SK-N-SH (cell line): ENCODE results near the gene PCSK5. TPM values are rescaled to one million over a fixed set of nuclear protein-coding genes. Genes with fewer than 3 reads are reported as not detected.

Experiments used
- CTCF ChIA-PET: fragments of 300-600, 350-600 bp; formaldehyde crosslinking; extraction: SDS; loops from one replicate; lab custom pipeline; 2021; lab: Yijun Ruan, JAX
- POLR2A ChIA-PET: fragments of 350-600 bp; sonication (Branson Sonifier 250); formaldehyde crosslinking; extraction: SDS; loops from one replicate; lab custom pipeline; 2020; ENCODE audit warnings: antibody characterized with exemption, inconsistent platforms; lab: Yijun Ruan, JAX
- DNase-seq: peaks from one replicate; pipeline ENCODE4 v3.0.0; 2012
- H2AFZ ChIP-seq: fragments of 200-600 bp; sonication (generic); 2 replicates; pipeline ENCODE4 v1.8.1; 2016; ENCODE audit warnings: antibody characterized with exemption, mild to moderate bottlenecking, low read depth
- H3F3A ChIP-seq: fragments of 200-600 bp; sonication (generic); replicated peaks from 2 replicates; pipeline ENCODE3; 2016; ENCODE audit warnings: antibody characterized with exemption, mild to moderate bottlenecking; ENCODE audit not compliant: insufficient read depth
- H3K27ac ChIP-seq, 2 experiments: fragments of 200-500 bp in 1 of 2; fragments of 200-600 bp in 1 of 2; sonication (Bioruptor generic) in 1 of 2; sonication (generic), shearing (Covaris generic) in 1 of 2; 2 replicates each; pipeline versions ENCODE4 v1.5.1 to v1.6.1; 2014 to 2016; ENCODE audit warnings: low read depth in 2 of 2, inconsistent platforms in 1 of 2, low read length in 1 of 2, mild to moderate bottlenecking in 1 of 2, mixed read lengths in 1 of 2
- H3K27me3 ChIP-seq: fragments of 200-600 bp; sonication (generic), shearing (Covaris generic); 2 replicates; pipeline ENCODE4 v1.6.1; 2016; ENCODE audit warnings: mixed run types; ENCODE audit not compliant: insufficient read depth
- H3K36me3 ChIP-seq, 2 experiments: fragments of 200-500 bp in 1 of 2; fragments of 200-600 bp in 1 of 2; sonication (Bioruptor generic) in 1 of 2; sonication (generic) in 1 of 2; replicated peaks in 1 of 2; 2 replicates each; pipeline versions ENCODE3 to v1.5.1; 2014 to 2016; ENCODE audit warnings: low read length in 1 of 2, mild to moderate bottlenecking in 1 of 2; ENCODE audit not compliant: insufficient read depth in 2 of 2, control insufficient read depth in 1 of 2
- H3K4me1 ChIP-seq, 2 experiments: fragments of 200-500 bp in 1 of 2; fragments of 200-600 bp in 1 of 2; sonication (Bioruptor generic) in 1 of 2; sonication (generic), shearing (Covaris generic) in 1 of 2; 2 replicates each; pipeline versions ENCODE4 v1.5.1 to v1.6.1; 2014 to 2016; ENCODE audit warnings: low read depth in 1 of 2, low read length in 1 of 2, mixed run types in 1 of 2; ENCODE audit not compliant: insufficient read depth in 2 of 2, control insufficient read depth in 1 of 2
- H3K4me2 ChIP-seq: fragments of 200-600 bp; sonication (generic), shearing (Covaris generic); 2 replicates; pipeline ENCODE4 v1.6.1; 2017; ENCODE audit warnings: mixed run types
- H3K4me3 ChIP-seq, 2 experiments: fragments of 200-500 bp in 1 of 2; fragments of 200-600 bp in 1 of 2; sonication (Bioruptor generic) in 1 of 2; sonication (generic), shearing (Covaris generic) in 1 of 2; 2 replicates each; pipeline versions ENCODE4 v1.5.1 to v1.8.1; 2014 to 2016; ENCODE audit warnings: low read depth in 2 of 2, inconsistent platforms in 1 of 2, low read length in 1 of 2, mild to moderate bottlenecking in 1 of 2, mixed read lengths in 1 of 2, moderate library complexity in 1 of 2
- H3K79me2 ChIP-seq: fragments of 200-600 bp; sonication (generic); 2 replicates; pipeline ENCODE4 v1.8.1; 2017; ENCODE audit warnings: mild to moderate bottlenecking; ENCODE audit not compliant: insufficient read depth
- H3K9ac ChIP-seq: fragments of 200-600 bp; sonication (generic); 2 replicates; pipeline ENCODE4 v1.6.1; 2017; ENCODE audit warnings: mixed run types
- H3K9me2 ChIP-seq: fragments of 200-600 bp; sonication (generic); 2 replicates; pipeline ENCODE4 v1.6.1; 2017; ENCODE audit warnings: mixed run types
- H3K9me3 ChIP-seq: fragments of 200-600 bp; sonication (generic); 2 replicates; pipeline ENCODE4 v1.6.1; 2017; ENCODE audit warnings: mixed run types, mild to moderate bottlenecking, moderate library complexity
- H4K20me1 ChIP-seq: fragments of 200-600 bp; sonication (generic); 2 replicates; pipeline ENCODE4 v1.6.1; 2017; ENCODE audit warnings: mild to moderate bottlenecking, mixed run types; ENCODE audit not compliant: insufficient read depth
- CHD2 ChIP-seq: fragments of 150-350 bp; IDR thresholded peaks from 2 replicates; pipeline ENCODE4 v1.6.1; 2018; ENCODE audit warnings: low read length; ENCODE audit not compliant: partially characterized antibody
- ELF1 ChIP-seq: IDR thresholded peaks from 2 replicates; pipeline ENCODE4 v1.4.0; 2012
- EP300 ChIP-seq, 2 experiments: IDR thresholded peaks; 2 replicates each; pipeline versions ENCODE4 v1.4.0 to v1.6.1; 2012; ENCODE audit warnings: borderline replicate concordance in 1 of 2, low read depth in 1 of 2, low read length in 1 of 2
- EZH2phosphoT487 ChIP-seq: fragments of 200-600 bp; sonication (generic); IDR thresholded peaks from 2 replicates; pipeline ENCODE4 v1.6.1; 2017; ENCODE audit warnings: low read depth, mixed run types, mild to moderate bottlenecking, antibody characterized with exemption, moderate library complexity, borderline replicate concordance
- GABPA ChIP-seq: IDR thresholded peaks from 2 replicates; pipeline ENCODE4 v1.4.0; 2012; ENCODE audit warnings: low read depth, mild to moderate bottlenecking
- PBX3 ChIP-seq: IDR thresholded peaks from 2 replicates; pipeline ENCODE4; 2012
- POLR2AphosphoS5 ChIP-seq: IDR thresholded peaks from 2 replicates; pipeline ENCODE4 v1.6.1; 2012; ENCODE audit warnings: low read depth, low read length
- RXRA ChIP-seq: IDR thresholded peaks from 2 replicates; pipeline ENCODE4 v1.4.0; 2012; ENCODE audit warnings: low read depth, mild to moderate bottlenecking, borderline replicate concordance
- TAF1 ChIP-seq: IDR thresholded peaks from 2 replicates; pipeline ENCODE4 v1.6.1; 2012; ENCODE audit warnings: low read depth, mild to moderate bottlenecking, low read length, moderate library complexity, borderline replicate concordance
- TEAD4 ChIP-seq: IDR thresholded peaks from 2 replicates; pipeline ENCODE4 v1.4.0; 2012; ENCODE audit warnings: mild to moderate bottlenecking, borderline replicate concordance; ENCODE audit not compliant: insufficient read depth
- YY1 ChIP-seq: IDR thresholded peaks from 2 replicates; pipeline ENCODE4 v1.4.0; 2012; ENCODE audit warnings: low read depth, mild to moderate bottlenecking
- WGBS: methylation state at CpG from one replicate; pipeline ENCODE4 v1.1.6; 2017; ENCODE audit warnings: low lambda C conversion rate; 5-methylcytosine and 5-hydroxymethylcytosine counted together
- polyA plus RNA-seq, 3 experiments: library from polyadenylated mRNA; depleted of rRNA; stranded (reverse); fragments of >200 nt; gene quantifications; 2 replicates each; pipeline ENCODE4 v1.2.3, GENCODE V29; 2012
- TF ChIP-seq, protein P1 (sequence below): IDR thresholded peaks from 2 replicates; pipeline ENCODE4 v1.6.1; 2012; ENCODE audit warnings: mild to moderate bottlenecking, low read depth, low read length, moderate library complexity
- TF ChIP-seq, protein P2 (sequence below): fragments of 150-350 bp; IDR thresholded peaks from 2 replicates; pipeline ENCODE4 v1.6.1; 2017; ENCODE audit warnings: antibody characterized with exemption, low read length, low read depth, borderline replicate concordance
- TF ChIP-seq, protein P3 (sequence below): IDR thresholded peaks from 2 replicates; pipeline ENCODE4 v1.4.0; 2012; ENCODE audit warnings: low read depth, borderline replicate concordance

The PCSK5 gene
- polyA plus RNA-seq, 1 of the 3 experiments (the other 2 are of a cell fraction) = 0.08 TPM

GRCh38 chr9:75962013-75962661 lies 71.7 kb downstream of the PCSK5 start:
- Histone ChIP-seq H3K9me2 (no peaks in the 10 kb centered on the region), H3K9ac (no peak overlapping the region), H3K79me2 (no peaks in the 10 kb centered on the region), H3K27ac (no peak overlapping the region), H4K20me1 (no peaks in the 10 kb centered on the region), H3K4me2 (no peak overlapping the region), H3K4me3 (no peak overlapping the region), H2AFZ (no peak overlapping the region), H3K4me1 (no peaks in the 10 kb centered on the region), H3F3A (no peaks in the 10 kb centered on the region), H3K36me3 (no peaks in the 10 kb centered on the region), H3K9me3 (no peaks in the 10 kb centered on the region), H3K27me3 (no peaks in the 10 kb centered on the region)
- TF ChIP-seq POLR2AphosphoS5 (no peak), EP300 (IDR thresholded peaks at IDR 0.05; ENCODE audit: borderline replicate concordance in 1 of 2, low read depth in 1 of 2, low read length in 1 of 2) (no peak), TEAD4 (no peak), EZH2phosphoT487 (no peak), TAF1 (no peak), YY1 (no peak), RXRA (no peak), CHD2 (no peak), PBX3 (no peak), ELF1 (no peak), GABPA (no peak)
- TF ChIP-seq, protein P1, sequence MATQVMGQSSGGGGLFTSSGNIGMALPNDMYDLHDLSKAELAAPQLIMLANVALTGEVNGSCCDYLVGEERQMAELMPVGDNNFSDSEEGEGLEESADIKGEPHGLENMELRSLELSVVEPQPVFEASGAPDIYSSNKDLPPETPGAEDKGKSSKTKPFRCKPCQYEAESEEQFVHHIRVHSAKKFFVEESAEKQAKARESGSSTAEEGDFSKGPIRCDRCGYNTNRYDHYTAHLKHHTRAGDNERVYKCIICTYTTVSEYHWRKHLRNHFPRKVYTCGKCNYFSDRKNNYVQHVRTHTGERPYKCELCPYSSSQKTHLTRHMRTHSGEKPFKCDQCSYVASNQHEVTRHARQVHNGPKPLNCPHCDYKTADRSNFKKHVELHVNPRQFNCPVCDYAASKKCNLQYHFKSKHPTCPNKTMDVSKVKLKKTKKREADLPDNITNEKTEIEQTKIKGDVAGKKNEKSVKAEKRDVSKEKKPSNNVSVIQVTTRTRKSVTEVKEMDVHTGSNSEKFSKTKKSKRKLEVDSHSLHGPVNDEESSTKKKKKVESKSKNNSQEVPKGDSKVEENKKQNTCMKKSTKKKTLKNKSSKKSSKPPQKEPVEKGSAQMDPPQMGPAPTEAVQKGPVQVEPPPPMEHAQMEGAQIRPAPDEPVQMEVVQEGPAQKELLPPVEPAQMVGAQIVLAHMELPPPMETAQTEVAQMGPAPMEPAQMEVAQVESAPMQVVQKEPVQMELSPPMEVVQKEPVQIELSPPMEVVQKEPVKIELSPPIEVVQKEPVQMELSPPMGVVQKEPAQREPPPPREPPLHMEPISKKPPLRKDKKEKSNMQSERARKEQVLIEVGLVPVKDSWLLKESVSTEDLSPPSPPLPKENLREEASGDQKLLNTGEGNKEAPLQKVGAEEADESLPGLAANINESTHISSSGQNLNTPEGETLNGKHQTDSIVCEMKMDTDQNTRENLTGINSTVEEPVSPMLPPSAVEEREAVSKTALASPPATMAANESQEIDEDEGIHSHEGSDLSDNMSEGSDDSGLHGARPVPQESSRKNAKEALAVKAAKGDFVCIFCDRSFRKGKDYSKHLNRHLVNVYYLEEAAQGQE = no peak
- TF ChIP-seq, protein P2, sequence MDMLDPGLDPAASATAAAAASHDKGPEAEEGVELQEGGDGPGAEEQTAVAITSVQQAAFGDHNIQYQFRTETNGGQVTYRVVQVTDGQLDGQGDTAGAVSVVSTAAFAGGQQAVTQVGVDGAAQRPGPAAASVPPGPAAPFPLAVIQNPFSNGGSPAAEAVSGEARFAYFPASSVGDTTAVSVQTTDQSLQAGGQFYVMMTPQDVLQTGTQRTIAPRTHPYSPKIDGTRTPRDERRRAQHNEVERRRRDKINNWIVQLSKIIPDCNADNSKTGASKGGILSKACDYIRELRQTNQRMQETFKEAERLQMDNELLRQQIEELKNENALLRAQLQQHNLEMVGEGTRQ = no peak
- TF ChIP-seq, protein P3, sequence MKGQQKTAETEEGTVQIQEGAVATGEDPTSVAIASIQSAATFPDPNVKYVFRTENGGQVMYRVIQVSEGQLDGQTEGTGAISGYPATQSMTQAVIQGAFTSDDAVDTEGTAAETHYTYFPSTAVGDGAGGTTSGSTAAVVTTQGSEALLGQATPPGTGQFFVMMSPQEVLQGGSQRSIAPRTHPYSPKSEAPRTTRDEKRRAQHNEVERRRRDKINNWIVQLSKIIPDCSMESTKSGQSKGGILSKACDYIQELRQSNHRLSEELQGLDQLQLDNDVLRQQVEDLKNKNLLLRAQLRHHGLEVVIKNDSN = no peak
- DNase-seq = no peak
- POLR2A ChIA-PET = no interaction called here
- CTCF ChIA-PET = no interaction called here
- WGBS = 8% methylated on average over 7 of the region's 8 CpGs
